Endothelial cell of umbilical vein (primary cell): Measurements from ENCODE around the gene RNF25. TPM values are rescaled to one million over a fixed set of nuclear protein-coding genes. Genes with fewer than 3 reads are reported as not detected.

Experiments used
- BruUV-seq: library from RNA; stranded (reverse); fragments of 400-500 nt; replicated peaks from 2 replicates; lab custom pipeline; 2021; lab: Mats Ljungman, UMichigan
- CTCF ChIA-PET: fragments of 300-600, 350-600 bp; sonication (Branson Sonifier 250); formaldehyde crosslinking; loops from one replicate; lab custom pipeline; 2021; ENCODE audit warnings: antibody characterized with exemption, inconsistent platforms; lab: Charles Lee
- POLR2A ChIA-PET: fragments of 300-600, 350-600 bp; sonication (Branson Sonifier 250); formaldehyde crosslinking; loops from one replicate; lab custom pipeline; 2021; ENCODE audit warnings: antibody characterized with exemption, inconsistent platforms; lab: Charles Lee
- DNase-seq: peaks from one replicate; pipeline ENCODE4 v3.0.0-alpha.2; 2011; ENCODE audit warnings: low read depth, low spot score
- FAIRE-seq: peaks from 2 replicates; lab custom pipeline; 2011; peaks lifted over from hg19 to GRCh38; lab: Jason Lieb, UNC
- H2AFZ ChIP-seq: 2 replicates; pipeline ENCODE4 v1.6.0; 2012; ENCODE audit warnings: low read depth, low read length, control low read depth, inconsistent platforms
- H3K27ac ChIP-seq: 2 replicates; pipeline ENCODE4 v1.5.1; 2011; ENCODE audit warnings: low read depth, mild to moderate bottlenecking, control low read depth, low read length, moderate library complexity; ENCODE audit not compliant: insufficient read depth
- H3K27me3 ChIP-seq, 2 experiments: 2 replicates each; pipeline versions ENCODE4 v1.6.0 to v1.6.1; 2011; ENCODE audit warnings: low read length in 2 of 2, mixed read lengths in 1 of 2; ENCODE audit not compliant: control insufficient read depth in 2 of 2, insufficient read depth in 2 of 2
- H3K36me3 ChIP-seq, 2 experiments: 2 replicates in 1 of 2; 3 replicates in 1 of 2; pipeline ENCODE4 v1.5.1; 2011; ENCODE audit warnings: low read length in 2 of 2, mild to moderate bottlenecking in 1 of 2, moderate library complexity in 1 of 2; ENCODE audit not compliant: control insufficient read depth in 2 of 2, insufficient read depth in 2 of 2; ENCODE audit errors: extremely low read depth in 1 of 2
- H3K4me1 ChIP-seq: 3 replicates; pipeline ENCODE4 v1.5.1; 2011; ENCODE audit warnings: mild to moderate bottlenecking, low read length; ENCODE audit not compliant: control insufficient read depth, insufficient read depth; ENCODE audit errors: extremely low read depth
- H3K4me2 ChIP-seq: 2 replicates; pipeline ENCODE4 v1.6.1; 2011; ENCODE audit warnings: low read length, control low read depth, mixed read lengths; ENCODE audit not compliant: insufficient read depth
- H3K4me3 ChIP-seq, 3 experiments: fragments of 200-600 bp in 1 of 3; sonication (generic), shearing (Covaris generic) in 1 of 3; replicated peaks in 1 of 3; 2 replicates each; pipeline ENCODE4 v1.5.1; 2011 to 2016; ENCODE audit warnings: control low read depth in 3 of 3, low read length in 3 of 3, mild to moderate bottlenecking in 2 of 3, inconsistent platforms in 1 of 3, low read depth in 1 of 3, moderate library complexity in 1 of 3; ENCODE audit not compliant: insufficient read depth in 1 of 3
- H3K79me2 ChIP-seq: 2 replicates; pipeline ENCODE4 v1.6.0; 2012; ENCODE audit warnings: low read length, inconsistent platforms; ENCODE audit not compliant: control insufficient read depth, insufficient read depth
- H3K9ac ChIP-seq: replicated peaks from 2 replicates; pipeline ENCODE3; 2011; ENCODE audit warnings: low read length, control low read depth; ENCODE audit not compliant: insufficient read depth; ENCODE audit errors: extremely low read depth
- H3K9me1 ChIP-seq: replicated peaks from 3 replicates; pipeline ENCODE4 v1.6.0; 2011; ENCODE audit warnings: mild to moderate bottlenecking, low read length; ENCODE audit not compliant: control insufficient read depth, insufficient read depth; ENCODE audit errors: extremely low read depth
- H3K9me3 ChIP-seq: replicated peaks from 2 replicates; pipeline ENCODE4 v1.5.1; 2012; ENCODE audit warnings: low read length, inconsistent platforms; ENCODE audit not compliant: control insufficient read depth, insufficient read depth
- H4K20me1 ChIP-seq: replicated peaks from 2 replicates; pipeline ENCODE3; 2011; ENCODE audit warnings: mild to moderate bottlenecking, low read length; ENCODE audit not compliant: control insufficient read depth, insufficient read depth; ENCODE audit errors: extremely low read depth
- CTCF ChIP-seq, 2 donors: IDR thresholded peaks; 1 replicate in 1 of 2; 2 replicates in 1 of 2; pipeline ENCODE4 v1.5.1; 2011; ENCODE audit warnings: low read length in 2 of 2, mild to moderate bottlenecking in 2 of 2, moderate library complexity in 2 of 2, control low read depth in 1 of 2, inconsistent platforms in 1 of 2, low read depth in 1 of 2; ENCODE audit not compliant: insufficient read depth in 1 of 2; ENCODE audit errors: extremely low read depth in 1 of 2
- EZH2 ChIP-seq: IDR thresholded peaks from 2 replicates; pipeline ENCODE4 v1.6.1; 2012; ENCODE audit warnings: borderline replicate concordance, low read depth, mild to moderate bottlenecking, moderate library complexity, low read length, inconsistent platforms; ENCODE audit not compliant: severe bottlenecking
- FOS ChIP-seq: IDR thresholded peaks from 2 replicates; pipeline ENCODE4 v1.6.1; 2011; ENCODE audit warnings: mild to moderate bottlenecking, low read length, moderate library complexity, borderline replicate concordance; ENCODE audit not compliant: insufficient read depth
- GATA2 ChIP-seq: IDR thresholded peaks from 2 replicates; pipeline ENCODE4 v1.7.0; 2011; ENCODE audit warnings: low read depth, mild to moderate bottlenecking, moderate library complexity, mixed read lengths, low read length; ENCODE audit not compliant: insufficient read length, insufficient read depth
- JUN ChIP-seq: IDR thresholded peaks from 2 replicates; pipeline ENCODE4 v1.6.1; 2011; ENCODE audit warnings: borderline replicate concordance, low read depth; ENCODE audit not compliant: insufficient read length, insufficient read depth
- MAX ChIP-seq: IDR thresholded peaks from 2 replicates; pipeline ENCODE4 v1.6.1; 2011; ENCODE audit not compliant: insufficient read depth, insufficient read length
- MYC ChIP-seq: IDR thresholded peaks from one replicate; pipeline ENCODE4 v1.6.1; 2011; ENCODE audit warnings: mild to moderate bottlenecking, low read depth, low read length
- POLR2A ChIP-seq: IDR thresholded peaks from 2 replicates; pipeline ENCODE4 v1.6.1; 2012; ENCODE audit warnings: low read depth, mild to moderate bottlenecking, control low read depth, low read length
- POLR2AphosphoS5 ChIP-seq: IDR thresholded peaks from 2 replicates; pipeline ENCODE4 v1.6.1; 2012; ENCODE audit warnings: low read depth, mild to moderate bottlenecking, control low read depth, low read length, moderate library complexity; ENCODE audit not compliant: insufficient read depth
- dilution Hi-C: fragments of 300-500 bp; cut with MboI; formaldehyde crosslinking; loops from one replicate; pipeline ENCODE4 v1.15.0; 2019; ENCODE audit warnings: low sequenced_read_pairs; ENCODE audit not compliant: extremely low pct_ligation_motif_present
- intact Hi-C: fragments of 100-400 bp; cut with micrococcal nuclease; formaldehyde crosslinking; loops from one replicate; pipeline ENCODE4 v1.10.0; 2022
- polyA plus RNA-seq, 4 experiments: library from polyadenylated mRNA; depleted of rRNA in 3 of 4; stranded (reverse) in 3 of 4; unstranded in 1 of 4; fragments of >200 nt; gene quantifications; 2 replicates each; pipeline versions ENCODE4 v1.2.1 to v1.2.3, GENCODE V29; 2011 to 2012; ENCODE audit warnings: missing spikeins in 1 of 4
- total RNA-seq: library from RNA; stranded (reverse); gene quantifications from 2 replicates; pipeline ENCODE4 v1.2.3, GENCODE V29; 2021

RNF25 gene
- total and polyA plus RNA-seq, 2 donors (not counting 3 experiments of a cell fraction or from before 2014, with no cell fraction given): 38.2 to 61.1 TPM

GRCh38 chr2:218711550-218711929 is 39.7 kb upstream of the RNF25 start:
- peaks cover 39% of the 10 kb centered on the region for H3K79me2 ChIP-seq
- intact Hi-C loops (loop anchor here (1.0 kb wide), 2 partner anchors 20 to 136 kb away; no protein-coding TSS in a partner anchor), dilution Hi-C loops (no loop called here)

GRCh38 chr2:218710687-218711549 is 39.1 kb upstream of the RNF25 start, which contains the start of gene TTLL4:
TTLL4 (plus strand) TSS chr2:218710835; CDS start chr2:218737677, 26,842 bp downstream.
- H2AFZ ChIP-seq: peak within 1 kb of the TSS; percentile 96
- H3K27ac ChIP-seq: peak within 1 kb of the TSS; percentile 60
- peaks cover 39% of the 10 kb centered on the region for H3K79me2 ChIP-seq
- TF ChIP-seq MAX (peak; percentile 44), MYC (no peak), POLR2A (peak; percentile 84), EZH2 (no peak), GATA2 (no peak), CTCF (IDR thresholded peaks at IDR 0.05; ENCODE audit: extremely low read depth in 1 of 2, insufficient read depth in 1 of 2, low read depth in 1 of 2, low read length in 2 of 2) (peak; percentile 81 to 82), POLR2AphosphoS5 (peak; percentile 81), JUN (no peak), FOS (no peak)
- no peaks in the 10 kb centered on the region for H4K20me1 ChIP-seq
- H3K36me3 ChIP-seq: no peaks in the 10 kb centered on the region
- CTCF ChIA-PET: interaction anchor here (0.6 to 3.9 kb wide), 26 partner anchors 8 to 448 kb away, joined by 3 to 45 read pairs (median 6); partner anchors contain the start of genes BCS1L, CYP27A1, PLCD4 and RNF25
- H3K9me1 ChIP-seq: no peaks in the 10 kb centered on the region
- intact Hi-C loops: loop anchor here (1.0 kb wide), 3 partner anchors 20 to 136 kb away; no protein-coding TSS in a partner anchor
- FAIRE-seq (peak; percentile 99), DNase-seq (peak; percentile 95)
- H3K27me3 ChIP-seq: no peaks in the 10 kb centered on the region
- POLR2A ChIA-PET: interaction anchor here (1.1 kb wide), 1 partner anchor 71 kb away, joined by 3 read pairs; no protein-coding TSS in a partner anchor
- no peaks in the 10 kb centered on the region for H3K9me3 ChIP-seq
- peak within 1 kb of the TSS; percentile 89 to 98 (median 93) for H3K4me3 ChIP-seq
- BruUV-seq: TSS peak; percentile 45
- peak within 1 kb of the TSS; percentile 87 for H3K9ac ChIP-seq
- dilution Hi-C loops: no loop called here
- peak within 1 kb of the TSS; percentile 94 for H3K4me2 ChIP-seq
- H3K4me1 ChIP-seq: peaks cover 14% of the 10 kb centered on the region

More at GRCh38 chr2:218711550-218711929, 39.7 kb upstream of the RNF25 start:
- Histone ChIP-seq H3K4me1 (peaks cover 14% of the 10 kb centered on the region), H2AFZ (peak overlapping the region; percentile 71), H3K4me2 (peak overlapping the region; percentile 94), H3K9me3 (no peaks in the 10 kb centered on the region), H3K9me1 (no peaks in the 10 kb centered on the region), H3K27ac (peak overlapping the region; percentile 60), H3K27me3 (no peaks in the 10 kb centered on the region), H4K20me1 (no peaks in the 10 kb centered on the region), H3K9ac (peak overlapping the region; percentile 87), H3K4me3 (peak overlapping the region; percentile 89 to 98 (median 93)), H3K36me3 (peaks cover 0 to 2% of the 10 kb centered on the region in 2 experiments)
- DNase-seq (no peak), FAIRE-seq (no peak)
- TF ChIP-seq MYC (no peak), JUN (no peak), GATA2 (no peak)
- CTCF ChIA-PET: interaction anchor here (1.2 to 3.9 kb wide), 11 partner anchors 9 to 142 kb away, joined by 3 to 45 read pairs (median 11); partner anchors contain the start of genes BCS1L, CYP27A1, RNF25 and STK36
- BruUV-seq: no TSS peak
- POLR2A ChIA-PET: interaction anchor here (1.1 kb wide), 1 partner anchor 71 kb away, joined by 3 read pairs; no protein-coding TSS in a partner anchor
